Stimulated activated CD8-positive, alpha-beta memory T cell treated with anti-CD3 and anti-CD28 coated beads, Interleukin-15, amount 100 ng/mL, for 48 hours (primary cell): ENCODE measurements around the gene STOX2.

Experiments
- DNase-seq, 2 donors: peaks; one replicate each; pipeline ENCODE4 v3.0.0-alpha.2; 2020; ENCODE audit warnings: low read depth in 2 of 2

STOX2 gene

GRCh38 chr4:183888564-183888963, 16.5 kb upstream of the STOX2 start:
- DNase-seq: no peak

- DNase-seq: no peak
Observed at GRCh38 chr4:183889190-183889589, 15.9 kb upstream of the STOX2 start.

GRCh38 chr4:183897193-183897592, 7.9 kb upstream of the STOX2 start:
- no peak for DNase-seq

GRCh38 chr4:183898456-183898855, 6.7 kb upstream of the STOX2 start:
- DNase-seq: no peak

GRCh38 chr4:183903021-183903760, 1.9 kb upstream of the STOX2 start:
- DNase-seq: no peak

- no peak for DNase-seq
Observed at GRCh38 chr4:183905593-183906488, 734 bp downstream of the STOX2 start.

GRCh38 chr4:183906489-183906738, 1.3 kb downstream of the STOX2 start:
- no peak for DNase-seq

GRCh38 chr4:183906739-183907651, 1.9 kb downstream of the STOX2 start:
- DNase-seq: no peak

- DNase-seq: no peak
Observed at GRCh38 chr4:183907871-183908683, 3.0 kb downstream of the STOX2 start.

- no peak for DNase-seq
Observed at GRCh38 chr4:183909187-183909586, 4.1 kb downstream of the STOX2 start.

GRCh38 chr4:183909801-183910200, 4.7 kb downstream of the STOX2 start:
- no peak for DNase-seq

- no peak for DNase-seq
Observed at GRCh38 chr4:183912585-183912984, 7.5 kb downstream of the STOX2 start.

- no peak for DNase-seq
Observed at GRCh38 chr4:183915976-183916375, 10.9 kb downstream of the STOX2 start.

- DNase-seq: no peak
Observed at GRCh38 chr4:183918696-183919095, 13.6 kb downstream of the STOX2 start.

GRCh38 chr4:183919141-183919540, 14.0 kb downstream of the STOX2 start:
- DNase-seq: no peak

GRCh38 chr4:183920512-183920911, 15.4 kb downstream of the STOX2 start:
- DNase-seq: no peak

- DNase-seq: no peak
Observed at GRCh38 chr4:183921335-183921734, 16.2 kb downstream of the STOX2 start.

GRCh38 chr4:183924362-183925044, 19.4 kb downstream of the STOX2 start:
- DNase-seq: no peak

- DNase-seq: no peak
Observed at GRCh38 chr4:183926950-183927349, 21.8 kb downstream of the STOX2 start.

GRCh38 chr4:183932576-183932975, 27.5 kb downstream of the STOX2 start:
- no peak for DNase-seq

GRCh38 chr4:183934761-183935160, 29.7 kb downstream of the STOX2 start:
- DNase-seq: no peak
